Measurements from ENCODE around the gene EPHA6.
A peak's percentile ranks its signal among the peaks of the same experiment; 100 is the strongest.

The EPHA6 gene

GRCh38 chr3:96813820-96814650, at the start of gene EPHA6:
EPHA6 (plus strand) TSS chr3:96814594.
- peak; percentile 66 for DNase-seq (ENCODE audit: low spot score)

GRCh38 chr3:96776818-96777217, 37.6 kb upstream of the EPHA6 start:
- DNase-seq (ENCODE audit: low spot score): no peak

GRCh38 chr3:96779810-96780209, 34.6 kb upstream of the EPHA6 start:
- no peak for DNase-seq (ENCODE audit: low spot score)

GRCh38 chr3:96796101-96796500, 18.3 kb upstream of the EPHA6 start:
- DNase-seq (ENCODE audit: low spot score): no peak

GRCh38 chr3:96803870-96804269, 10.5 kb upstream of the EPHA6 start:
- no peak for DNase-seq (ENCODE audit: low spot score)

GRCh38 chr3:96806341-96806740, 8.1 kb upstream of the EPHA6 start:
- peak; percentile 51 for DNase-seq (ENCODE audit: low spot score)

GRCh38 chr3:96813134-96813819, 1.1 kb upstream of the EPHA6 start:
- peak; percentile 89 for DNase-seq (ENCODE audit: low spot score)

GRCh38 chr3:96814651-96815567, 515 bp downstream of the EPHA6 start:
- peak; percentile 55 for DNase-seq (ENCODE audit: low spot score)

- DNase-seq (ENCODE audit: low spot score): no peak
Measured at GRCh38 chr3:96831175-96831574, 16.8 kb downstream of the EPHA6 start.

GRCh38 chr3:96833301-96833700, 18.9 kb downstream of the EPHA6 start:
- DNase-seq (ENCODE audit: low spot score): no peak

- DNase-seq (ENCODE audit: low spot score): no peak
Measured at GRCh38 chr3:96836153-96836915, 21.9 kb downstream of the EPHA6 start.

GRCh38 chr3:96843505-96844203, 29.3 kb downstream of the EPHA6 start:
- no peak for DNase-seq (ENCODE audit: low spot score)

GRCh38 chr3:96844204-96844514, 29.8 kb downstream of the EPHA6 start:
- DNase-seq (ENCODE audit: low spot score): no peak

- no peak for DNase-seq (ENCODE audit: low spot score)
Measured at GRCh38 chr3:96852849-96853248, 38.5 kb downstream of the EPHA6 start.

GRCh38 chr3:96860882-96861281, 46.5 kb downstream of the EPHA6 start:
- DNase-seq (ENCODE audit: low spot score): no peak

GRCh38 chr3:96863129-96863740, 48.8 kb downstream of the EPHA6 start:
- DNase-seq (ENCODE audit: low spot score): peak; percentile 66

- no peak for DNase-seq (ENCODE audit: low spot score)
Measured at GRCh38 chr3:96865605-96866004, 51.2 kb downstream of the EPHA6 start.

GRCh38 chr3:96869316-96869715, 54.9 kb downstream of the EPHA6 start:
- no peak for DNase-seq (ENCODE audit: low spot score)

GRCh38 chr3:96877510-96877909, 63.1 kb downstream of the EPHA6 start:
- DNase-seq (ENCODE audit: low spot score): no peak

- no peak for DNase-seq (ENCODE audit: low spot score)
Measured at GRCh38 chr3:96900031-96900430, 85.6 kb downstream of the EPHA6 start.

GRCh38 chr3:96900566-96900965, 86.2 kb downstream of the EPHA6 start:
- DNase-seq (ENCODE audit: low spot score): no peak
